DOHH2 (cell line): ENCODE data around the gene SPATA31D4.

Experiments
- CTCF ChIP-seq: fragments of 200-600 bp; sonication (generic); IDR thresholded peaks from one replicate; pipeline ENCODE4 v1.5.1; 2014; ENCODE audit warnings: antibody characterized with exemption, mild to moderate bottlenecking, low read depth, low read length; ENCODE audit not compliant: poor library complexity, severe bottlenecking
- EZH2phosphoT487 ChIP-seq: fragments of 200-600 bp; sonication (generic); IDR thresholded peaks from 2 replicates; pipeline ENCODE4 v1.6.1; 2017; ENCODE audit warnings: borderline replicate concordance, mild to moderate bottlenecking, antibody characterized with exemption, low read length, moderate library complexity, mixed read lengths

- TF ChIP-seq CTCF (no peak), EZH2phosphoT487 (no peak)
These were observed 34.3 kb upstream of the SPATA31D4 start for GRCh38 chr9:81893929-81894328.
